H1 (cell line): ENCODE results near the gene VASP. TPM values are rescaled to one million over a fixed set of nuclear protein-coding genes. Genes with fewer than 3 reads are reported as not detected.

Experiments used
- CTCF ChIA-PET: fragments of 300-600 bp; sonication (Branson Sonifier 250); formaldehyde crosslinking; loops from one replicate; lab custom pipeline; 2021; ENCODE audit not compliant: partially characterized antibody; lab: Charles Lee
- POLR2A ChIA-PET: fragments of 300-600 bp; sonication (Branson Sonifier 250); formaldehyde crosslinking; loops from one replicate; lab custom pipeline; 2021; ENCODE audit warnings: inconsistent platforms; ENCODE audit not compliant: partially characterized antibody; lab: Charles Lee
- DNase-seq, 2 experiments: peaks; one replicate each; pipeline versions ENCODE4 v3.0.0 to v3.0.0-alpha.2; 2010 to 2022; ENCODE audit warnings: low spot score in 2 of 2, low read depth in 1 of 2, mixed read lengths in 1 of 2
- FAIRE-seq: peaks from 2 replicates; lab custom pipeline; 2011; peaks lifted over from hg19 to GRCh38; lab: Jason Lieb, UNC
- H2AFZ ChIP-seq: 2 replicates; pipeline ENCODE4 v1.8.1; 2012; ENCODE audit warnings: low read length, inconsistent platforms
- H2AK5ac ChIP-seq: 2 replicates; pipeline ENCODE4 v1.6.1; 2013; ENCODE audit warnings: low read depth, low read length
- H2BK120ac ChIP-seq: replicated peaks from 2 replicates; pipeline ENCODE3; 2013; ENCODE audit warnings: low read depth, low read length, inconsistent platforms
- H2BK12ac ChIP-seq: 2 replicates; pipeline ENCODE4 v1.6.1; 2013; ENCODE audit warnings: low read depth, low read length
- H2BK15ac ChIP-seq: 2 replicates; pipeline ENCODE4 v1.6.1; 2013; ENCODE audit warnings: low read length
- H2BK20ac ChIP-seq: 2 replicates; pipeline ENCODE4 v1.6.1; 2013; ENCODE audit warnings: low read length
- H2BK5ac ChIP-seq: 2 replicates; pipeline ENCODE4 v1.6.1; 2013; ENCODE audit warnings: low read depth, low read length
- H3K14ac ChIP-seq: 2 replicates; pipeline ENCODE4 v1.6.1; 2013; ENCODE audit warnings: inconsistent platforms; ENCODE audit not compliant: insufficient read length
- H3K18ac ChIP-seq: 2 replicates; pipeline ENCODE4 v1.6.1; 2013; ENCODE audit warnings: low read length; ENCODE audit errors: extremely low read depth
- H3K23ac ChIP-seq: 2 replicates; pipeline ENCODE4 v1.6.1; 2013; ENCODE audit warnings: inconsistent platforms; ENCODE audit not compliant: insufficient read length
- H3K23me2 ChIP-seq: 2 replicates; pipeline ENCODE4 v1.6.1; 2013; ENCODE audit warnings: low read depth, low read length
- H3K27ac ChIP-seq: 2 replicates; pipeline ENCODE4 v1.6.1; 2011; ENCODE audit warnings: low read depth, low read length, inconsistent platforms
- H3K27me3 ChIP-seq, 4 experiments: replicated peaks in 1 of 4; 1 replicate in 1 of 4; 2 replicates in 3 of 4; pipeline versions ENCODE4 v1.6.1 to v1.8.1; 2011 to 2013; ENCODE audit warnings: low read length in 3 of 4, mild to moderate bottlenecking in 3 of 4, inconsistent platforms in 2 of 4, mixed read lengths in 2 of 4, moderate library complexity in 1 of 4; ENCODE audit not compliant: control insufficient read depth in 3 of 4, insufficient read depth in 3 of 4; ENCODE audit errors: extremely low read depth in 1 of 4
- H3K36me3 ChIP-seq, 4 experiments: 2 replicates each; pipeline versions ENCODE4 v1.6.1 to v1.8.1; 2011 to 2013; ENCODE audit warnings: mild to moderate bottlenecking in 4 of 4, low read length in 3 of 4, moderate library complexity in 2 of 4, control low read depth in 1 of 4, inconsistent platforms in 1 of 4; ENCODE audit not compliant: insufficient read depth in 4 of 4, control insufficient read depth in 2 of 4
- H3K4ac ChIP-seq: replicated peaks from 2 replicates; pipeline ENCODE3; 2013; ENCODE audit warnings: low read length, low read depth, mixed read lengths, inconsistent platforms; ENCODE audit not compliant: insufficient read length
- H3K4me1 ChIP-seq, 4 experiments: replicated peaks in 1 of 4; 1 replicate in 1 of 4; 2 replicates in 3 of 4; pipeline versions ENCODE4 v1.6.1 to v1.8.1; 2011 to 2013; ENCODE audit warnings: low read length in 3 of 4, inconsistent platforms in 2 of 4, mixed read lengths in 1 of 4; ENCODE audit not compliant: insufficient read depth in 4 of 4, control insufficient read depth in 3 of 4
- H3K4me2 ChIP-seq, 2 experiments: 2 replicates each; pipeline versions ENCODE4 v1.6.1 to v1.8.1; 2011 to 2013; ENCODE audit warnings: low read depth in 2 of 2, low read length in 2 of 2, control low read depth in 1 of 2, inconsistent platforms in 1 of 2, mild to moderate bottlenecking in 1 of 2; ENCODE audit not compliant: insufficient read depth in 1 of 2
- H3K4me3 ChIP-seq, 4 experiments: fragments of 200-600, 300-600 bp in 1 of 4; sonication (generic), shearing (Covaris generic), sonication (Bioruptor Twin) in 1 of 4; 2 replicates each; pipeline versions ENCODE4 v1.5.1 to v1.8.1; 2011 to 2016; ENCODE audit warnings: low read length in 4 of 4, low read depth in 3 of 4, control low read depth in 2 of 4, inconsistent platforms in 2 of 4, mild to moderate bottlenecking in 2 of 4, mixed read lengths in 1 of 4, moderate library complexity in 1 of 4; ENCODE audit not compliant: insufficient read depth in 2 of 4; ENCODE audit errors: extremely low read depth in 1 of 4
- H3K56ac ChIP-seq: replicated peaks from 2 replicates; pipeline ENCODE3; 2013; ENCODE audit warnings: low read depth, mild to moderate bottlenecking, mixed read lengths, low read length, inconsistent platforms; ENCODE audit not compliant: insufficient read length
- H3K79me1 ChIP-seq: 2 replicates; pipeline ENCODE4 v1.6.1; 2013; ENCODE audit warnings: low read depth, low read length, control low read depth
- H3K79me2 ChIP-seq, 2 experiments: 2 replicates each; pipeline versions ENCODE4 v1.6.1 to v1.8.1; 2012 to 2013; ENCODE audit warnings: low read length in 2 of 2, mild to moderate bottlenecking in 2 of 2, inconsistent platforms in 1 of 2; ENCODE audit not compliant: insufficient read depth in 2 of 2, control insufficient read depth in 1 of 2
- H3K9ac ChIP-seq, 4 experiments: replicated peaks in 1 of 4; 1 replicate in 1 of 4; 2 replicates in 3 of 4; pipeline versions ENCODE4 v1.6.1 to v1.8.1; 2011 to 2013; ENCODE audit warnings: low read depth in 3 of 4, low read length in 3 of 4, control low read depth in 2 of 4, mild to moderate bottlenecking in 2 of 4, moderate library complexity in 2 of 4, inconsistent platforms in 1 of 4; ENCODE audit errors: extremely low read depth in 1 of 4
- H3K9me3 ChIP-seq, 2 experiments: 2 replicates each; pipeline versions ENCODE4 v1.6.1 to v1.8.1; 2012 to 2013; ENCODE audit warnings: mild to moderate bottlenecking in 2 of 2, moderate library complexity in 2 of 2, control low read depth in 1 of 2, inconsistent platforms in 1 of 2, low read depth in 1 of 2, low read length in 1 of 2, mixed read lengths in 1 of 2; ENCODE audit not compliant: insufficient read depth in 2 of 2
- H4K20me1 ChIP-seq, 2 experiments: replicated peaks in 1 of 2; 2 replicates each; pipeline versions ENCODE3 to v1.8.1; 2011 to 2013; ENCODE audit warnings: inconsistent platforms in 2 of 2, low read length in 2 of 2, mild to moderate bottlenecking in 1 of 2; ENCODE audit not compliant: insufficient read depth in 2 of 2, control insufficient read depth in 1 of 2
- H4K5ac ChIP-seq: 2 replicates; pipeline ENCODE4 v1.6.1; 2013; ENCODE audit warnings: low read length, low read depth, mixed read lengths, inconsistent platforms; ENCODE audit not compliant: insufficient read length
- H4K8ac ChIP-seq: 2 replicates; pipeline ENCODE4 v1.8.0; 2013; ENCODE audit warnings: mild to moderate bottlenecking, moderate library complexity, low read length, inconsistent platforms; ENCODE audit not compliant: insufficient read depth; ENCODE audit errors: extremely low read depth
- H4K91ac ChIP-seq: replicated peaks from 2 replicates; pipeline ENCODE3; 2013; ENCODE audit warnings: low read length, mixed read lengths, inconsistent platforms; ENCODE audit not compliant: insufficient read length
- BRCA1 ChIP-seq: IDR thresholded peaks from 2 replicates; pipeline ENCODE4 v1.6.1; 2012; ENCODE audit warnings: low read depth, low read length, improper control_type of control experiment
- CHD1 ChIP-seq: IDR thresholded peaks from 2 replicates; pipeline ENCODE4 v1.6.1; 2012; ENCODE audit warnings: low read depth, low read length, improper control_type of control experiment
- JUND ChIP-seq: IDR thresholded peaks from 2 replicates; pipeline ENCODE4 v1.6.1; 2011; ENCODE audit warnings: mild to moderate bottlenecking, improper control_type of control experiment, low read length
- POLR2AphosphoS5 ChIP-seq: IDR thresholded peaks from 2 replicates; pipeline ENCODE4 v1.6.1; 2011; ENCODE audit warnings: low read depth, low read length
- RNF2 ChIP-seq: fragments of 200-900, 300-1000 bp; sonication (generic); IDR thresholded peaks from 2 replicates; pipeline ENCODE4 v1.7.1; 2016; ENCODE audit warnings: borderline replicate concordance, low read depth, mild to moderate bottlenecking, antibody characterized with exemption, low read length; ENCODE audit not compliant: poor library complexity, severe bottlenecking; ENCODE audit errors: missing control alignments
- SP1 ChIP-seq: IDR thresholded peaks from 2 replicates; pipeline ENCODE4 v1.6.1; 2011; ENCODE audit warnings: low read depth, low read length
- TAF1 ChIP-seq: IDR thresholded peaks from 2 replicates; pipeline ENCODE4 v1.6.1; 2011; ENCODE audit warnings: mild to moderate bottlenecking, low read depth, low read length
- WGBS, 2 experiments: shearing (Covaris generic) in 1 of 2; methylation state at CpG; one replicate each; pipeline versions ENCODE4 v1.1.6 to v1.1.7; 2013 to 2015; ENCODE audit warnings: low lambda C conversion rate in 2 of 2, mixed read lengths in 2 of 2, inconsistent platforms in 1 of 2, low coverage in 1 of 2, missing lambda C conversion rate in 1 of 2; ENCODE audit not compliant: insufficient replicate concordance in 2 of 2, insufficient coverage in 1 of 2, insufficient read length in 1 of 2; ENCODE audit errors: extremely low coverage in 1 of 2, missing lambda C conversion rate in 1 of 2; 5-methylcytosine and 5-hydroxymethylcytosine counted together
- polyA plus RNA-seq, 7 experiments: library from polyadenylated mRNA; depleted of rRNA in 3 of 7; stranded (reverse) in 5 of 7; unstranded in 2 of 7; fragments of >200 nt in 5 of 7; fragments of 200-250 nt in 2 of 7; gene quantifications; 1 replicate in 5 of 7; 2 replicates in 1 of 7; 4 replicates in 1 of 7; pipeline versions ENCODE4 v1.2.1 to v1.2.3, GENCODE V29; 2011 to 2013; ENCODE audit warnings: missing spikeins in 2 of 7, mixed read lengths in 2 of 7
- total RNA-seq: library from RNA; stranded (reverse); fragmentation: NEBNext Ultra II Directional; extraction: Animal tissue kit (Norgen Biotek cat#: 25700); gene quantifications from 2 replicates; pipeline ENCODE4 v1.2.1, GENCODE V29; 2021
- TF ChIP-seq, protein P1 (sequence below), 3 experiments: IDR thresholded peaks; 1 replicate in 2 of 3; 2 replicates in 1 of 3; pipeline versions ENCODE4 v1.5.1 to v1.6.1; 2011; ENCODE audit warnings: low read length in 3 of 3, mild to moderate bottlenecking in 3 of 3, inconsistent platforms in 2 of 3, low read depth in 1 of 3, moderate library complexity in 1 of 3; ENCODE audit not compliant: insufficient read depth in 1 of 3; ENCODE audit errors: control extremely low read depth in 1 of 3
- TF ChIP-seq, protein P2 (sequence below): IDR thresholded peaks from 2 replicates; pipeline ENCODE4 v1.6.1; 2012; ENCODE audit warnings: inconsistent platforms

The VASP gene
- total and polyA plus RNA-seq, 2 of the 8 experiments (the other 6 are each of a cell fraction or from before 2014, with no cell fraction given), result 89.7 to 135 TPM

DNA sequence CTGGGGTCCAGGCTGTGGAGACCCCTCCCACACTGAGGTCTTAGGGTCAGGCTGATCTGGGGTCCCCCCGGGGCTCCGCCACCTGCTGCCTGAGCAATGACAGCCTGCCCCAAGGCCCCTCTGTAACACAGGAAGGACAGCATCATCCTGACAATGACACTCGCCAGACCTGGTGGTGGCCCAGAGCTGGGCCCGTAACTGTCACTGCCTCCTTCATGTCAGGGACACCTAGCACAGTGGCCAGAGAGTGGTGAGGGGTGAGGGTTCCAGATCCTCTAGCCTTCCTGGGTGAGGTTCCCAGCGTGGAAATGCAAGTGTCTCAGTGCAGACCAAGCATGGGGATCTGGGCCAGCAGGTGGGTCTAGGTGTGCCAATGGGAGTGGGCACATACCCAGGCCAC lies 49.6 kb downstream of the VASP start:
- ChIA-PET POLR2A (interaction anchor here (1.4 to 2.1 kb wide), 4 partner anchors 29 to 62 kb away, joined by 3 to 14 read pairs (median 6); no protein-coding TSS in a partner anchor), CTCF (interaction anchor here (0.7 to 7.7 kb wide), 17 partner anchors 11 to 85 kb away, joined by 3 to 79 read pairs (median 7); partner anchors contain the start of gene EML2)
- H2BK15ac ChIP-seq, result no peak overlapping the region
- no peak overlapping the region for H3K4me2 ChIP-seq
- H2BK5ac ChIP-seq, result no peak overlapping the region
- no peaks in the 10 kb centered on the region for H3K79me2 ChIP-seq
- DNase-seq (no peak), FAIRE-seq (no peak)
- no peak overlapping the region for H3K56ac ChIP-seq
- H3K79me1 ChIP-seq, result no peaks in the 10 kb centered on the region
- H2AK5ac ChIP-seq, result peak overlapping the region; percentile 44; the same call in 1 of the 2 replicates
- H4K20me1 ChIP-seq, result peaks cover 0 to 3% of the 10 kb centered on the region in 2 experiments
- H3K4me3 ChIP-seq, result no peak overlapping the region
- no peaks in the 10 kb centered on the region for H3K27me3 ChIP-seq
- no peak overlapping the region for H2AFZ ChIP-seq
- H2BK12ac ChIP-seq, result 0 out of 2 replicates have a peak overlapping the region, but pooled peaks have one; percentile 27
- no peaks in the 10 kb centered on the region for H3K9me3 ChIP-seq
- H3K27ac ChIP-seq, result no peak overlapping the region
- no peak for TF ChIP-seq JUND
- TF ChIP-seq POLR2AphosphoS5, result no peak
- TF ChIP-seq, protein P1, sequence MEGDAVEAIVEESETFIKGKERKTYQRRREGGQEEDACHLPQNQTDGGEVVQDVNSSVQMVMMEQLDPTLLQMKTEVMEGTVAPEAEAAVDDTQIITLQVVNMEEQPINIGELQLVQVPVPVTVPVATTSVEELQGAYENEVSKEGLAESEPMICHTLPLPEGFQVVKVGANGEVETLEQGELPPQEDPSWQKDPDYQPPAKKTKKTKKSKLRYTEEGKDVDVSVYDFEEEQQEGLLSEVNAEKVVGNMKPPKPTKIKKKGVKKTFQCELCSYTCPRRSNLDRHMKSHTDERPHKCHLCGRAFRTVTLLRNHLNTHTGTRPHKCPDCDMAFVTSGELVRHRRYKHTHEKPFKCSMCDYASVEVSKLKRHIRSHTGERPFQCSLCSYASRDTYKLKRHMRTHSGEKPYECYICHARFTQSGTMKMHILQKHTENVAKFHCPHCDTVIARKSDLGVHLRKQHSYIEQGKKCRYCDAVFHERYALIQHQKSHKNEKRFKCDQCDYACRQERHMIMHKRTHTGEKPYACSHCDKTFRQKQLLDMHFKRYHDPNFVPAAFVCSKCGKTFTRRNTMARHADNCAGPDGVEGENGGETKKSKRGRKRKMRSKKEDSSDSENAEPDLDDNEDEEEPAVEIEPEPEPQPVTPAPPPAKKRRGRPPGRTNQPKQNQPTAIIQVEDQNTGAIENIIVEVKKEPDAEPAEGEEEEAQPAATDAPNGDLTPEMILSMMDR (IDR thresholded peaks at IDR 0.05; ENCODE audit: control extremely low read depth in 1 of 3, insufficient read depth in 1 of 3, low read depth in 1 of 3, low read length in 3 of 3), result no peak
- TF ChIP-seq CHD1, result no peak
- TF ChIP-seq SP1, result no peak
- no peak for TF ChIP-seq BRCA1
- TF ChIP-seq TAF1, result no peak
- TF ChIP-seq, protein P2, sequence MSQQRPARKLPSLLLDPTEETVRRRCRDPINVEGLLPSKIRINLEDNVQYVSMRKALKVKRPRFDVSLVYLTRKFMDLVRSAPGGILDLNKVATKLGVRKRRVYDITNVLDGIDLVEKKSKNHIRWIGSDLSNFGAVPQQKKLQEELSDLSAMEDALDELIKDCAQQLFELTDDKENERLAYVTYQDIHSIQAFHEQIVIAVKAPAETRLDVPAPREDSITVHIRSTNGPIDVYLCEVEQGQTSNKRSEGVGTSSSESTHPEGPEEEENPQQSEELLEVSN, result no peak
- TF ChIP-seq RNF2, result no peak
- 0 out of 2 replicates have a peak overlapping the region, but pooled peaks have one; percentile 72 for H2BK20ac ChIP-seq
- no peak overlapping the region for H3K9ac ChIP-seq
- 90% methylated on average over 5 of the region's 5 CpGs; no CpG with 5 or more reads in 1 of the 2 experiments for WGBS, 2 experiments
- H2BK120ac ChIP-seq, result no peak overlapping the region
- no peaks in the 10 kb centered on the region for H3K36me3 ChIP-seq
- H3K4ac ChIP-seq, result no peak overlapping the region
- H3K23me2 ChIP-seq, result no peaks in the 10 kb centered on the region
- no peak overlapping the region for H4K8ac ChIP-seq
- H3K23ac ChIP-seq, result no peak overlapping the region
- H3K14ac ChIP-seq, result no peak overlapping the region
- H3K18ac ChIP-seq, result no peak overlapping the region
- H3K4me1 ChIP-seq, result peaks cover 0 to 6% (median 5%) of the 10 kb centered on the region in 4 experiments; a peak in 6 of 7 replicates
- no peak overlapping the region for H4K5ac ChIP-seq
- H4K91ac ChIP-seq, result no peak overlapping the region
